ENCODE data around the gene CALML5.
A peak's percentile ranks its signal among the peaks of the same experiment; 100 is the strongest.
"Not testable (repeated sequence)": the region's sequence is repeated elsewhere in the genome, so short reads cannot be mapped to it uniquely, and the experiment has no call there.

The CALML5 gene

GRCh38 chr10:5479481-5480161 is 19.7 kb downstream of the CALML5 start:
- DNase-seq, result no peak

GRCh38 chr10:5478694-5479305 is 20.6 kb downstream of the CALML5 start:
- no peak for DNase-seq

- DNase-seq, result no peak
Observed at GRCh38 chr10:5477948-5478693, 21.2 kb downstream of the CALML5 start.

GRCh38 chr10:5476918-5477525 is 22.3 kb downstream of the CALML5 start:
- DNase-seq, result no peak

- DNase-seq, result not testable (repeated sequence)
Observed at GRCh38 chr10:5475974-5476807, 23.2 kb downstream of the CALML5 start.

GRCh38 chr10:5475088-5475487 is 24.3 kb downstream of the CALML5 start:
- DNase-seq, result not testable (repeated sequence)

GRCh38 chr10:5474642-5475041 is 24.7 kb downstream of the CALML5 start:
- DNase-seq, result not testable (repeated sequence)

GRCh38 chr10:5470062-5470751 is 29.2 kb downstream of the CALML5 start:
- DNase-seq, result no peak

GRCh38 chr10:5469353-5470061 is 29.9 kb downstream of the CALML5 start:
- DNase-seq, result no peak

- DNase-seq, result no peak
Observed at GRCh38 chr10:5468262-5469106, 30.9 kb downstream of the CALML5 start.

- no peak for DNase-seq
Observed at GRCh38 chr10:5467634-5468255, 31.6 kb downstream of the CALML5 start.

GRCh38 chr10:5467207-5467535 is 32.2 kb downstream of the CALML5 start:
- peak; percentile 29 for DNase-seq

- DNase-seq, result peak; percentile 89
Observed at GRCh38 chr10:5466451-5467206, 32.7 kb downstream of the CALML5 start.

- no peak for DNase-seq
Observed at GRCh38 chr10:5465976-5466450, 33.4 kb downstream of the CALML5 start.

- no peak for DNase-seq
Observed at GRCh38 chr10:5464546-5464945, 34.8 kb downstream of the CALML5 start.

GRCh38 chr10:5462841-5463293 is 36.5 kb downstream of the CALML5 start:
- no peak for DNase-seq

GRCh38 chr10:5461914-5462840 is 37.2 kb downstream of the CALML5 start:
- DNase-seq, result peak; percentile 41

- peak; percentile 43 for DNase-seq
Observed at GRCh38 chr10:5461203-5461588, 38.2 kb downstream of the CALML5 start.

Data from fibroblast of skin of right quadriceps (primary cell).